Measurements from ENCODE around the gene CDV3.
A peak's percentile ranks its signal among the peaks of the same experiment; 100 is the strongest.

The CDV3 gene

DNA sequence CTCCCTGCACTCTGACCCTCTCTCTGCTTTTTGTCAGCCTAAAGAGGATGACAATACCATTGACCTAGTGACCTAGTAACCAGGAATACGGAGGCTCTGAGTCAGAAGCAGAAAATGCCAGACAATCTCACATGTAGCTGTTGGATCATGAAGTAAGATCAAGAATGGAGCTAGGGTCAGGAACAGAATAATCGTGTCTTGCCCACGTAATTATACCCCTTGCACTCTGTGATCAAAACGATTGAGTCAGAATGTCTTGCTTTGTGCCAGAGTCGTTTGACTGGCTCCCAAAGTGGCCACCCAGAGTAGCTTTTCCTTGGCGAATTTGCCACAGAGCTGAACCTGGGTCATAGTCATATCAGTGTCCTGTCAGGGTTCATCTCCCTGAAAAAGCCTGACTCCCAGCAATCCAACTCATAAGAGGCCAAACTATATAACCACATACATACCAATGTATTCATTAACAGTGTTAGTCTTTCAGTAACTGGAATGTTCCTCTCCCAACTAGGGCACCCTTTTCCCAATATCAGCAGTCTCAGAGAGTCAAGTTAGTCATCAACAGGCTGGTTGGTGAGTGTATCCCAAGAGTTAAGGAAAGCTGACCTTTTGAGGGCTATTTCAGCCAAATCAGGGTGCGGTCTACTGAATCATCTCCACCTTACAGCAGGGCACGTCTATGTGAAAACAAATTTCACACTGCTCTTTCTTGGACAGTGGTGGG, 5.0 kb upstream of the CDV3 start:
- H3K4me3 ChIP-seq (ENCODE audit: low read depth, low read length), result no peak overlapping the region
- no peak for DNase-seq (ENCODE audit: low read depth)
- TF ChIP-seq, protein P1, sequence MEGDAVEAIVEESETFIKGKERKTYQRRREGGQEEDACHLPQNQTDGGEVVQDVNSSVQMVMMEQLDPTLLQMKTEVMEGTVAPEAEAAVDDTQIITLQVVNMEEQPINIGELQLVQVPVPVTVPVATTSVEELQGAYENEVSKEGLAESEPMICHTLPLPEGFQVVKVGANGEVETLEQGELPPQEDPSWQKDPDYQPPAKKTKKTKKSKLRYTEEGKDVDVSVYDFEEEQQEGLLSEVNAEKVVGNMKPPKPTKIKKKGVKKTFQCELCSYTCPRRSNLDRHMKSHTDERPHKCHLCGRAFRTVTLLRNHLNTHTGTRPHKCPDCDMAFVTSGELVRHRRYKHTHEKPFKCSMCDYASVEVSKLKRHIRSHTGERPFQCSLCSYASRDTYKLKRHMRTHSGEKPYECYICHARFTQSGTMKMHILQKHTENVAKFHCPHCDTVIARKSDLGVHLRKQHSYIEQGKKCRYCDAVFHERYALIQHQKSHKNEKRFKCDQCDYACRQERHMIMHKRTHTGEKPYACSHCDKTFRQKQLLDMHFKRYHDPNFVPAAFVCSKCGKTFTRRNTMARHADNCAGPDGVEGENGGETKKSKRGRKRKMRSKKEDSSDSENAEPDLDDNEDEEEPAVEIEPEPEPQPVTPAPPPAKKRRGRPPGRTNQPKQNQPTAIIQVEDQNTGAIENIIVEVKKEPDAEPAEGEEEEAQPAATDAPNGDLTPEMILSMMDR (IDR thresholded peaks at IDR 0.05; ENCODE audit: low read depth, low read length, missing control alignments), result no peak

GRCh38 chr3:133570139-133570936, 3.1 kb upstream of the CDV3 start:
- no peak overlapping the region for H3K4me3 ChIP-seq (ENCODE audit: low read depth, low read length)
- DNase-seq (ENCODE audit: low read depth), result no peak
- TF ChIP-seq, protein P1 (IDR thresholded peaks at IDR 0.05; ENCODE audit: low read depth, low read length, missing control alignments), result no peak

GRCh38 chr3:133570937-133571320, 2.6 kb upstream of the CDV3 start:
- no peak overlapping the region for H3K4me3 ChIP-seq (ENCODE audit: low read depth, low read length)
- DNase-seq (ENCODE audit: low read depth), result no peak
- TF ChIP-seq, protein P1 (IDR thresholded peaks at IDR 0.05; ENCODE audit: low read depth, low read length, missing control alignments), result no peak

- TF ChIP-seq, protein P1 (IDR thresholded peaks at IDR 0.05; ENCODE audit: low read depth, low read length, missing control alignments), result no peak
- DNase-seq (ENCODE audit: low read depth), result peak; percentile 88
- peak overlapping the region; percentile 49 for H3K4me3 ChIP-seq (ENCODE audit: low read depth, low read length)
Observed at GRCh38 chr3:133572158-133573053, 1.1 kb upstream of the CDV3 start.

- H3K4me3 ChIP-seq (ENCODE audit: low read depth, low read length), result peak overlapping the region; percentile 66
- TF ChIP-seq, protein P1 (IDR thresholded peaks at IDR 0.05; ENCODE audit: low read depth, low read length, missing control alignments), result peak; percentile 12
- peak; percentile 100 for DNase-seq (ENCODE audit: low read depth)
Observed at GRCh38 chr3:133573054-133573628, 345 bp upstream of the CDV3 start.

DNA sequence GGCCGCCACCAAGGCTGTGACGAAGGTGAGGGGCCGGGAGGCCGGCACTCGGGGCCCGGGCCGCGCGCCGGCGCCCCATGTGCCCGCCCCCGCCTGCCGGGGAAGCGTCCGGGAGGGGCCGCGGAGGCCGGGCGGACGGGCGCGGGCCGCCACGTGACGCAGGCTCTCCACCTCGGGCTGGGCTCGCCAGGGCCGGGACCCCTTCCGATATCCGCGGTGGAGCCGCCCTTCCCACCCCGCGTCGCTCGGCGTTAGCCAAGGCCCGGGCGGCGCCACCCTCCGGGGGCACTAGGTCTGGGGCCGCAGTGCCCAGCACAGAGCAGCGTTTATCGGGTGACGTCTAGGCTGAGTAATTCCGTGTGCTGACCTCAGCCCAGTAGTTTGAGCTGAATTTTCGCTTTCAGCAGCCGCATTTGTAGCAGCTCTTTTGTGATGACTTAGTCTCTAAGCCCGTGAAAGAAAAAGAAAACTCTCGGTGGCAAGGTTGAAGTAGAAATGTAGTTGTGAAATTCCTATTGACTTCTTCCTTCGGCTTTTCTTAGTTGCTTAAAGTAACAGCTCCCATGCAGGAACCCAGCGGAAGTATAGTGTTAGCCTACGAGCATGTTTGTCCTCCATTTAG, 885 bp downstream of the CDV3 start:
- H3K4me3 ChIP-seq (ENCODE audit: low read depth, low read length), result peak overlapping the region; percentile 66
- peak; percentile 61 for DNase-seq (ENCODE audit: low read depth)
- TF ChIP-seq, protein P1 (IDR thresholded peaks at IDR 0.05; ENCODE audit: low read depth, low read length, missing control alignments), result peak; percentile 14

Data from GM12864 (cell line).